PC-3 (cell line): Measurements from ENCODE around the gene NDRG2. TPM values are rescaled to one million over a fixed set of nuclear protein-coding genes. Genes with fewer than 3 reads are reported as not detected.

Experiments
- ATAC-seq: fragments of 200-7000 bp; cut with Tn5 transposase; 2 replicates; pipeline ENCODE4 v1.9.1; 2020; ENCODE audit warnings: mild to moderate bottlenecking, moderate library complexity
- BruUV-seq: library from RNA; stranded (reverse); fragments of 400-500 nt; replicated peaks from 2 replicates; lab custom pipeline; 2021; lab: Mats Ljungman, UMichigan
- CTCF ChIA-PET: fragments of 300-600 bp; sonication (Branson Sonifier 250); formaldehyde crosslinking; loops from one replicate; lab custom pipeline; 2022; ENCODE audit warnings: antibody characterized with exemption; lab: Charles Lee
- POLR2A ChIA-PET: fragments of 300-600 bp; sonication (Branson Sonifier 250); formaldehyde crosslinking; loops from one replicate; lab custom pipeline; 2022; ENCODE audit warnings: antibody characterized with exemption; ENCODE audit not compliant: unreplicated experiment; lab: Charles Lee
- DNase-seq: peaks from one replicate; pipeline ENCODE4 v3.0.0-alpha.2; 2015
- H2AFZ ChIP-seq: fragments of 300-600 bp; sonication (generic); 2 replicates; pipeline ENCODE4 v1.6.0; 2016; ENCODE audit warnings: antibody characterized with exemption, low read length
- H3F3A ChIP-seq: fragments of 300-600 bp; sonication (generic); one replicate; pipeline ENCODE4 v1.6.0; 2017; ENCODE audit warnings: antibody characterized with exemption, low read length, control low read depth, mild to moderate bottlenecking; ENCODE audit not compliant: unreplicated experiment
- H3K27ac ChIP-seq: fragments of 300-600 bp; sonication (generic); 2 replicates; pipeline ENCODE4 v1.5.1; 2016; ENCODE audit warnings: mild to moderate bottlenecking, low read length
- H3K27me3 ChIP-seq: fragments of 300-600 bp; sonication (generic); 2 replicates; pipeline ENCODE4 v1.6.1; 2016; ENCODE audit warnings: low read length, mixed read lengths
- H3K36me3 ChIP-seq: fragments of 300-600 bp; sonication (generic); 2 replicates; pipeline ENCODE4 v1.6.1; 2016; ENCODE audit warnings: low read depth, mixed run types, low read length, mixed read lengths
- H3K4me1 ChIP-seq: fragments of 300-600 bp; sonication (generic); 2 replicates; pipeline ENCODE4 v1.5.1; 2016; ENCODE audit warnings: low read length; ENCODE audit not compliant: insufficient read depth
- H3K4me2 ChIP-seq: fragments of 300-600 bp; sonication (generic); 2 replicates; pipeline ENCODE4 v1.6.0; 2016; ENCODE audit warnings: low read length
- H3K4me3 ChIP-seq: fragments of 300-600 bp; sonication (generic); 2 replicates; pipeline ENCODE4 v1.5.1; 2016; ENCODE audit warnings: mild to moderate bottlenecking, low read length, mixed read lengths
- H3K79me2 ChIP-seq: fragments of 300-600 bp; sonication (generic); 2 replicates; pipeline ENCODE4 v1.6.1; 2017; ENCODE audit warnings: low read length, mixed read lengths
- H3K9ac ChIP-seq: fragments of 300-600 bp; sonication (generic); 2 replicates; pipeline ENCODE4 v1.6.0; 2016; ENCODE audit warnings: mild to moderate bottlenecking, low read length
- H3K9me2 ChIP-seq: fragments of 300-600 bp; sonication (generic); replicated peaks from 2 replicates; pipeline ENCODE4 v1.6.1; 2016; ENCODE audit warnings: mixed run types, low read length, mixed read lengths
- H3K9me3 ChIP-seq: fragments of 300-600 bp; sonication (generic); 2 replicates; pipeline ENCODE4 v1.6.1; 2016; ENCODE audit warnings: low read length, mixed read lengths
- H4K20me1 ChIP-seq: fragments of 300-600 bp; sonication (generic); 2 replicates; pipeline ENCODE4 v1.6.1; 2016; ENCODE audit warnings: low read length, mixed read lengths
- CTCF ChIP-seq: fragments of 300-600 bp; sonication (generic); conservative IDR thresholded peaks from 2 replicates; pipeline ENCODE4 v1.5.1; 2017; ENCODE audit warnings: antibody characterized with exemption, low read depth, mild to moderate bottlenecking, low read length
- EZH2 ChIP-seq: fragments of 300-600 bp; sonication (generic); IDR thresholded peaks from one replicate; pipeline ENCODE4 v1.6.1; 2017; ENCODE audit warnings: antibody characterized with exemption, mild to moderate bottlenecking, low read length; ENCODE audit not compliant: unreplicated experiment
- EZH2phosphoT487 ChIP-seq: fragments of 300-600 bp; sonication (generic); IDR thresholded peaks from 2 replicates; pipeline ENCODE4 v1.6.1; 2018; ENCODE audit warnings: mild to moderate bottlenecking, antibody characterized with exemption, low read length, borderline replicate concordance
- intact Hi-C: fragments of 100-400 bp; cut with micrococcal nuclease; formaldehyde crosslinking; loops from 2 replicates; pipeline ENCODE4 v1.9.0; 2023
- total RNA-seq: library from RNA; depleted of rRNA; stranded (reverse); fragments of >200 nt; gene quantifications from 2 replicates; pipeline ENCODE4 v1.2.3, GENCODE V29; 2014

Gene NDRG2
- total RNA-seq, 1 experiment from 2014 or later, result 4.0 TPM

- TF ChIP-seq CTCF (no peak), EZH2phosphoT487 (no peak), EZH2 (no peak)
- BruUV-seq, result no TSS peak
- no peaks in the 10 kb centered on the region for H3K27me3 ChIP-seq
- no peak overlapping the region for H3K9ac ChIP-seq
- ATAC-seq (no peak), DNase-seq (no peak)
- 0 out of 2 replicates have a peak, but pooled peaks cover 6% of the 10 kb centered on the region for H3K79me2 ChIP-seq
- no peak overlapping the region for H3K4me3 ChIP-seq
- no peaks in the 10 kb centered on the region for H3F3A ChIP-seq
- peaks cover 40% of the 10 kb centered on the region for H3K36me3 ChIP-seq
- H3K9me3 ChIP-seq, result no peaks in the 10 kb centered on the region
- H3K9me2 ChIP-seq, result no peaks in the 10 kb centered on the region
- intact Hi-C loops, result no loop called here
- H3K27ac ChIP-seq, result no peak overlapping the region
- H4K20me1 ChIP-seq, result no peaks in the 10 kb centered on the region
- H3K4me2 ChIP-seq, result no peak overlapping the region
- no peaks in the 10 kb centered on the region; the same call in 1 of the 2 replicates for H3K4me1 ChIP-seq
- H2AFZ ChIP-seq, result no peak overlapping the region
- ChIA-PET CTCF (no interaction called here), POLR2A (no interaction called here)
Measured at GRCh38 chr14:20997115-20997514, 27.7 kb downstream of the NDRG2 start.

- no peaks in the 10 kb centered on the region for H3F3A ChIP-seq
- H3K27ac ChIP-seq, result no peak overlapping the region
- BruUV-seq, result no TSS peak
- peaks cover 12% of the 10 kb centered on the region for H3K79me2 ChIP-seq
- no peak for TF ChIP-seq EZH2
- no peak for TF ChIP-seq CTCF
- TF ChIP-seq EZH2phosphoT487, result no peak
- H4K20me1 ChIP-seq, result peaks cover 4% of the 10 kb centered on the region; the same call in 1 of the 2 replicates
- H3K9me3 ChIP-seq, result no peaks in the 10 kb centered on the region
- H3K4me3 ChIP-seq, result no peak overlapping the region
- peaks cover 44% of the 10 kb centered on the region for H3K36me3 ChIP-seq
- DNase-seq (no peak), ATAC-seq (no peak)
- ChIA-PET POLR2A (no interaction called here), CTCF (no interaction called here)
- no peak overlapping the region for H3K9ac ChIP-seq
- H3K27me3 ChIP-seq, result no peaks in the 10 kb centered on the region
- H3K4me1 ChIP-seq, result peaks cover 5% of the 10 kb centered on the region; the same call in 1 of the 2 replicates
- intact Hi-C loops, result no loop called here
- no peak overlapping the region for H2AFZ ChIP-seq
- no peak overlapping the region for H3K4me2 ChIP-seq
- no peaks in the 10 kb centered on the region for H3K9me2 ChIP-seq
Measured at GRCh38 chr14:20996521-20996920, 28.3 kb downstream of the NDRG2 start.

- ChIA-PET CTCF (no interaction called here), POLR2A (no interaction called here)
- Histone ChIP-seq H3K9me2 (no peaks in the 10 kb centered on the region; the same call in 1 of the 2 replicates), H4K20me1 (peaks cover 4% of the 10 kb centered on the region; the same call in 1 of the 2 replicates), H3K36me3 (peaks cover 29% of the 10 kb centered on the region), H3K27me3 (no peaks in the 10 kb centered on the region), H3F3A (peaks cover 4% of the 10 kb centered on the region), H2AFZ (peak within 1 kb of the TSS; percentile 89), H3K4me1 (peaks cover 42% of the 10 kb centered on the region), H3K4me3 (peak within 1 kb of the TSS; percentile 92), H3K9me3 (no peaks in the 10 kb centered on the region), H3K27ac (peak within 1 kb of the TSS; percentile 58), H3K79me2 (peaks cover 29% of the 10 kb centered on the region), H3K4me2 (peak within 1 kb of the TSS; percentile 90), H3K9ac (peak within 1 kb of the TSS; percentile 83)
- intact Hi-C loops, result loop anchor here (1.0 kb wide), 1 partner anchor 19 kb away; no protein-coding TSS in a partner anchor
- TF ChIP-seq EZH2phosphoT487 (no peak), EZH2 (no peak), CTCF (no peak; the same call in none of the 2 replicates)
- peak; percentile 98 for DNase-seq
- peak; percentile 86 for ATAC-seq
- TSS peak; percentile 77 for BruUV-seq
Measured at GRCh38 chr14:20989787-20990600, 34.9 kb downstream of the NDRG2 start, which contains the start of gene METTL17. Gene METTL17, plus strand, starts transcription at chr14:20989980. Its CDS starts 23 bp downstream, at chr14:20990003.
